ENCODE results near the gene SCAP.

SCAP gene

GRCh38 chr3:47385796-47386195 is 89.9 kb downstream of the SCAP start:
- Histone ChIP-seq H3K27ac (ENCODE audit: low read depth, low read length) (no peak overlapping the region), H3K79me2 (ENCODE audit: insufficient read depth, low read length) (peaks cover 88% of the 10 kb centered on the region), H3K4me3 (ENCODE audit: insufficient read depth, low read length, poor library complexity, severe bottlenecking) (no peak overlapping the region), H3K4me2 (ENCODE audit: low read depth, low read length, poor library complexity, severe bottlenecking) (no peak overlapping the region), H4K20me1 (ENCODE audit: low read depth, low read length) (0 out of 2 replicates have a peak, but pooled peaks cover 7% of the 10 kb centered on the region), H3K36me3 (ENCODE audit: low read length) (no peaks in the 10 kb centered on the region), H3K9me2 (replicated peaks; ENCODE audit: insufficient read depth, low read length) (no peaks in the 10 kb centered on the region), H3K27me3 (ENCODE audit: low read length) (no peaks in the 10 kb centered on the region), H3K9ac (ENCODE audit: low read length) (no peak overlapping the region), H3F3A (ENCODE audit: insufficient read depth) (no peaks in the 10 kb centered on the region), H2AFZ (ENCODE audit: low read depth, low read length, severe bottlenecking) (no peak overlapping the region), H3K9me3 (ENCODE audit: insufficient read depth, low read length) (no peaks in the 10 kb centered on the region)
- TF ChIP-seq EZH2phosphoT487 (conservative IDR thresholded peaks at IDR 0.05; ENCODE audit: low read length), result no peak
- no peak for TF ChIP-seq CTCF (IDR thresholded peaks at IDR 0.05; ENCODE audit: insufficient read depth, low read length, poor library complexity, severe bottlenecking)

- Histone ChIP-seq H3K27me3 (ENCODE audit: low read length) (no peaks in the 10 kb centered on the region), H4K20me1 (ENCODE audit: low read depth, low read length) (0 out of 2 replicates have a peak, but pooled peaks cover 7% of the 10 kb centered on the region), H3K36me3 (ENCODE audit: low read length) (no peaks in the 10 kb centered on the region), H3K9me2 (replicated peaks; ENCODE audit: insufficient read depth, low read length) (no peaks in the 10 kb centered on the region), H3K79me2 (ENCODE audit: insufficient read depth, low read length) (peaks cover 83% of the 10 kb centered on the region), H3K9me3 (ENCODE audit: insufficient read depth, low read length) (no peaks in the 10 kb centered on the region), H3K9ac (ENCODE audit: low read length) (no peak overlapping the region), H3F3A (ENCODE audit: insufficient read depth) (no peaks in the 10 kb centered on the region), H3K27ac (ENCODE audit: low read depth, low read length) (no peak overlapping the region), H3K4me2 (ENCODE audit: low read depth, low read length, poor library complexity, severe bottlenecking) (no peak overlapping the region), H2AFZ (ENCODE audit: low read depth, low read length, severe bottlenecking) (no peak overlapping the region), H3K4me3 (ENCODE audit: insufficient read depth, low read length, poor library complexity, severe bottlenecking) (no peak overlapping the region)
- TF ChIP-seq CTCF (IDR thresholded peaks at IDR 0.05; ENCODE audit: insufficient read depth, low read length, poor library complexity, severe bottlenecking) (no peak), EZH2phosphoT487 (conservative IDR thresholded peaks at IDR 0.05; ENCODE audit: low read length) (no peak)
These were observed 90.7 kb downstream of the SCAP start for GRCh38 chr3:47385007-47385406.

- TF ChIP-seq CTCF (IDR thresholded peaks at IDR 0.05; ENCODE audit: insufficient read depth, low read length, poor library complexity, severe bottlenecking), result no peak
- no peak for TF ChIP-seq EZH2phosphoT487 (conservative IDR thresholded peaks at IDR 0.05; ENCODE audit: low read length)
- no peak overlapping the region for H2AFZ ChIP-seq (ENCODE audit: low read depth, low read length, severe bottlenecking)
- 0 out of 2 replicates have a peak, but pooled peaks cover 7% of the 10 kb centered on the region for H4K20me1 ChIP-seq (ENCODE audit: low read depth, low read length)
- H3K9me3 ChIP-seq (ENCODE audit: insufficient read depth, low read length), result no peaks in the 10 kb centered on the region
- H3K27me3 ChIP-seq (ENCODE audit: low read length), result no peaks in the 10 kb centered on the region
- H3F3A ChIP-seq (ENCODE audit: insufficient read depth), result no peaks in the 10 kb centered on the region
- no peaks in the 10 kb centered on the region for H3K9me2 ChIP-seq (replicated peaks; ENCODE audit: insufficient read depth, low read length)
- no peak overlapping the region for H3K4me3 ChIP-seq (ENCODE audit: insufficient read depth, low read length, poor library complexity, severe bottlenecking)
- peaks cover 83% of the 10 kb centered on the region for H3K79me2 ChIP-seq (ENCODE audit: insufficient read depth, low read length)
- H3K36me3 ChIP-seq (ENCODE audit: low read length), result no peaks in the 10 kb centered on the region
- H3K4me2 ChIP-seq (ENCODE audit: low read depth, low read length, poor library complexity, severe bottlenecking), result no peak overlapping the region
- H3K9ac ChIP-seq (ENCODE audit: low read length), result no peak overlapping the region
- H3K27ac ChIP-seq (ENCODE audit: low read depth, low read length), result no peak overlapping the region
These were observed 91.3 kb downstream of the SCAP start for GRCh38 chr3:47384425-47384824.
